HG03442 (cell line): ENCODE measurements around the gene TANC1.

Experiments used
- ATAC-seq: cut with Tn5 transposase; IDR thresholded peaks from one replicate; pipeline ENCODE4 v1.9.1; 2021; ENCODE audit warnings: mild to moderate bottlenecking, moderate library complexity; ENCODE audit not compliant: unreplicated experiment

The TANC1 gene

DNA sequence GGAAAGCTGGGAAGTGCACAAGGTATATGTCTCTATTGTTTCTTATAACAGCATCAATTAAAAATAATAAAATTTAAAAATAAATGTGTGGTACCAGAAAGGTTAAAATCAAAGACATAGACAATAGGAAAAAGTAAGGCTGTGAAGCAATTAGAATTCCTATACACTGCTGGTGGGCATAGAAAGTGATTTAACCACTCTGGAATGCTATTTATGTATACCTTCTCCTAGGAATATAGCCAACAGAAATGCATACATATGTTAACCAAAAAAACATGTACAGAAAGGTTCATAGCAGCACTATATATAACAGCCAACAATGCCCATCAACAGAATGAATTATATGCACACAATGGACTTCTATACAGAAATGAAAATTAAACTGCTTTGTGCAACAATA lies 275.1 kb downstream of the TANC1 start:
- ATAC-seq: no peak

DNA sequence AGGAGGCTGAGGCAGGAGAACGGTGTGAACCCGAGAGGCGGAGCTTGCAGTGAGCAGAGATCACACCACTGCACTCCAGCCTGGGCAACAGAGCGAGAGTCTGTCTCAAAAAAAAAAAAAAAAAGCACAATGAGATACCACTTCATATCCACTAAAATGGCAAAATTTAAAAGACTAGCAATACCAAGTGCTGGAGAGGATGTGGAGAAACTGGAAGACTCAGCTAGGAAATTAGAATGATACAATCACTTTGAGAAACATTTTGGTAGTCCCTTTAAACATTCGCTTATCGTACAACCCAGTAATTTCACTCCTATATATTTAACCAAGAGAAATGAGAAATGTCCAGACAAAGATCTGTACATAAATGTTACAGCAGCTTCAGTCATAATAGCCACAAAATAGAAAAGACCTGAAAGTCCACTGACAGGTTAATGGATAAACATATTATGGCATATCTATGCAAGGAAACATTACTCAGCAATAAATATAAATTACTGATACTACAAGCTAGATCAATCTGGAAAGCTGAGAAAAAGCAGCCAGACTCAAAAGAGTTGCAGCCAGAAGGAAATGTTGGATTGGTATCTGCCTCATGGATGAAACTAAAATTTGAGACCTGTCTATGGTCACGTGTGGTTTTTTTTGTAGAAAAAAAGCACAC lies 278.0 kb downstream of the TANC1 start:
- ATAC-seq: no peak

DNA sequence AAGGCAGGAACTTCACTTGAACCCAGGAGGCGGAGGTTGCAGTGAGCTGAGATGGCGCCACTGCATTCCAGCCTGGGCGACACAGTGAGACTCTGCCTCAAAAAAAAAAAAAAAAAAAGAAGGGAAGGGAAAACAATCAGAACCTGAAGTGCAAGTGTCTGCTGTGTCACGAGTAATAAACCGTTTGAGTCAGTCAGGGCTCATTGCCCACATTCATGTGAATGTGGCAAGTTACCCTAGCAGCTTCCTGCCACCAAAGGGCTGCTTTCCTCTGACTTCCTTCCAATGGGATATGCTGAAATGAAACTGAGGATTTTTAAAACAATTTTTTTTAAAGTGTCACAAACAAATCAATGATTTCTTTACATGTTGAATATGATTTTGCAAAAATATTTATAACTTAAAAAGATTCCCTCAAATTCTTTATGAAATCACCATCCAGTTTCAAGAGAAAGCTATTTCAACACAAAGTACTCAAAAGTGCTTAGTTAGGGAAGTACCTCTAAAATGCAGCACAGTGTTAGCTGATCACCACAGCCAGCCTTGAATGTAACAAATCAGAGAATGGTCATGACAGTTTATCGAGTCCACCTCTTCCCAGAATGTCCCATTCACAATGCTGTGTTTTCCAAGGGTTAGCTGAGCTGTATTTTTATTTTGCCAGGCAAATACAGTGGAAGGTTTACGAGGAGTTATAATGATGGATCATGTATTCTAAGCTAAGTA lies 281.7 kb downstream of the TANC1 start:
- peak; percentile 69 for ATAC-seq

DNA sequence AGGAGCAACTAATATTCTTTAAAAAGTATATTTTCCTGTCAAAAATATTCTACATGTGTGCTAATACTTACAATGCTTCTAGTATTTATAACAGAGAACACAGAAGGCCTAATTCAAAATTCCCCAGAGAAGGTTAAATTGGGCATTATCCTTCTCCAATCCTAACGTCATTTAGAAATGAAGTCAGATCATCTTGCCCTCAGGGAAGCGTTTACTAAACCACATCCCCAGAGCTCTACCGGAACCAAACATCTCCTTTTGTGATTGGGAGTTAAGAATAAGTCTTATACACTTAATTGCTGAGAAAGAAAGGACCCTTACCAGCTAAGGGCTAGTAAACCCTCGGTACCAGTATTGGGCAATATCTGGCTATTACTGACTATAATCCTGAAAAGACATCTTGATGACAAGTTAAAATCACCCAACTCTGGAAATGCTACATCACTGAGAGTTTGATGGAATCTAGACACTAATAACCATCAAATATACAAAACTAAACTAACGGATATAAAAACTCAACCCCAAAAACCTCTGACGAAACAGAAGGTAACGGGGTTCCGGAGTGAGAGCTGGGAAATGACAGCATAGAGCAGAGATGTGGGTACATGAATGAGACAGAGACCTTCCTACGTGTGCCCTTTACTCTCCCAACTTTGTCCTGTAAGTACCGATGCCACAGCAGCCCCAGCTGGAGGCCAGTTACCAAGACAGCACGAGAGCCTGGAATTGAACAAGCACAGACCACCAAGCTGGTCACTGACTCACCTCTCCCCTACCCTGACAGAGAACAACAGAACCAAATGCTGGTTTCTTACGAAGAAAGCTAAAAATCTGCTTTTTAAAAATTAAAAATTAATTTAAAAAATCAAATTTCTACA lies 283.1 kb downstream of the TANC1 start:
- ATAC-seq: no peak

DNA sequence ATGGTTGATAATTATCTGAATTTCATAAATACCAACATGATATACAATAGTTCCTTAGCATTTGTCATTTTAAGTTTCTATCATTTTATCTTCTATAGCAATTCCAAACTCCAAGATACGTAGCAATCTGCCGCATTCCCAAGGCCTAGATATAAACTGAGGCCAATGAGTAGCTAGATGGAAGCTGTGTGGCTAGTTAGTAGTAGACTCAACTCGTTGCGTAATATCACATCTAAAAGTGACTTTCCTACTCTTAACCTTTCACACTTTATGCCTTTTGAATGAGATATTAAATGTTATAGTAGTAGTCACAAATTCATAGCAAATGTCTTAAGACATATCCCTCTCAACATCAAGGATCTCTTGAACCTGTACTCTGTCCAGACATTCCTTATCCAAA lies 284.5 kb downstream of the TANC1 start:
- ATAC-seq: no peak

DNA sequence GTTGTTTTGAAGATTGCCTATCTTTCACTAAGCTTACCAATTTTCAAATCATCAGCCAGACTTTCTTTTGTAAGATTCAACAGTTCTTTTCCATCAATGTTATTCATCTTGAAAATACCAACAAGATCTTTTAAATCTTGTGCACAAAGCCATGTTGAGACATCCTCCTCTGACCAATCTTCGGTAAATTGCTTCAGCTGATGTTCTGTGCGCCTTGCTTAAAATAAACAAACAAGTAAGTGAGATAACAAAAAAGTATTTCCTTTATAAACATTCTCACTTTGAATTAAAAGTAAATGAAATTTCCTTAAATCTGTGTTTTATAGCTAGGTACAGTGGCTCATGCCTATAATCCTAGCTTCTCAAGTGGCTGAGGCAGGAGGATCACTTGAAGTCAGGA lies 287.7 kb downstream of the TANC1 start:
- ATAC-seq: no peak

DNA sequence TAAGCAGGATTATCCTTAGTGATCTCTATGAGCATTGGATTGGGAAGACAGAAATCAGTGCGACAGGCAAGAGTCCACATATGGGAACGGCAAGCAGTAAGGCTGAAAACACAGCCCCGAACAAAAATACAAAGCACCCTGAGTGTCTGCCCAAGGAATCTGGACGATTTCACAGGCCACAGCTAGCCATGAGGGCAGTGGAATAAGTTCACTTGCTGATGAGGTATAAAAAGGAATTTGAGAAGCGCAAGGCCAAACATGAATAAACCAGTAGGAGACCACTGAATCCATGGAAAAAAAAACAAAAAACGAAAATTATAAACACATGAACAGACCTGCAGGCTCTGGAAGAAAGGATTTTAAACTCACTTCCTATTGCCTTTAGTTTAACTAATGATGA lies 293.8 kb downstream of the TANC1 start:
- no peak for ATAC-seq

DNA sequence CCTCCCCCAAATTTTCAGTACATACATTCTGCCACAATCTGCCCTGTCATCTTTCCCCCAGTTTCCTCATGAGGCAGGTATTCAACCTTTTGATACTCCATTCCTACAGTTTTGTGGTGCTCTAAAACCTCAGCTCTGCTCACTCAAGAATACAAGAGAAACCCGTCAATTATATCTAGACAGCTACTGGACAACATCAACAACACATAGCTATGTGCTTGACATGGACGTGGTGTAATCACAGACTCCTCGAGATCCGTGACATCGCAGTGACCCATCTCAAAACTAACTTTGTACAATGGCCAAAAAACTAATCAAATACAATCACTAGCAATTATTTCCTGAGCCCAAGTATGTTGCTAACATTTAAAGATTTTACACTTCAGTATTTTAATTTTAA lies 294.5 kb downstream of the TANC1 start:
- ATAC-seq: no peak

DNA sequence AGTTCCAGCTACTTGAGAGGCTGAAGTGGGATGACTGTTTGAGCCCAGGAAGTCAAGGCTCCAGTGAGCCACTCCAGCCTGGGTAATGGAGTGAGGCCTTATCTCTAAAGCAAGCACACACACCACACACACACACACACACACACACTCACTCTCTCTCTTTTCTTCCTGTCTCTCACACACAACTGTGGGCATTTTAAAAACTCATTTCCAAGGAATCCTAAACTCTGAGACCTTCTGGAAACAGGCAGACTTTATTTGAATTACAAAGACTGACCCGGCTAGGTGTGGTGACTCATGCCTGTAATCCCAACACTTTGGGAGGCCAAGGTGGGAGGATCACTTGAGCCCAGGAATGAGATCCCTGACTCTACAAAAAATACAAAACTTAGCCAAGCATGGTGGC lies 296.7 kb downstream of the TANC1 start:
- ATAC-seq: no peak

DNA sequence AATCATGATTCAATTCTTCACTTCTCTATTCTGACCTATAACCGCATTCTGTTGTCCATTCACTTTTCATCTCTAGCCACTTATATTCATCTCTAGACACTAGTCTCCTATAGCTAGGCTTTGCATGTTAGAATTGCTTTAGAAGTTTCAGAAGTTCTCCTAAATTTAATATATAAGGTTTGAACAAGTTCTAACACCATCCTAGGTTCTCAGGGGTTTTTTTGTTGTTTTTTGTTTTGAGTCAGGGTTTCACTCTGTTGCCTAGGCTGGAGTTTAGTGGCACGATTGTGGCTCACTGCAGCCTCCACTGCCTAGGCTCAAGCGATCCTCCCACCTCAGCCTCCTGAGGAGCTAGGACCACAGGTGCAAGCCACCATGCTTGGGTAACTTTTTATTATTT lies 298.1 kb downstream of the TANC1 start:
- ATAC-seq: peak; percentile 77

DNA sequence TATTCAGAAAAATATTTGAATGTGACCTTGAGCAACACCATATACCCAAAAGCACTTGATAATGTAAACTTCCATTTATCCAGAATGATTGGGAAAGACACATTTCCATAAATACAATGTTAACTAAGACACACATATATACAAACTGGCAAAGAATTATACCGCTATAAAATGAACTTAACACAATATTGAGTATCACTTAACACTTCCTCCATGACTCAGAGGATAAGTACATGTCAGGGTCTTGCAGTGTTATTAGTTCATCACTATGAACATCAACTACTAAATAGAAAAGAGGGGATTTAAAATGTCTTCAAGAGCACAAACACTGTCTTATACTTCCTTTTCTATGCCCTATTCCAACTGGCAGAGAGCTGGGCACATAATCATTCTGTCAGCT lies 299.5 kb downstream of the TANC1 start:
- no peak for ATAC-seq

DNA sequence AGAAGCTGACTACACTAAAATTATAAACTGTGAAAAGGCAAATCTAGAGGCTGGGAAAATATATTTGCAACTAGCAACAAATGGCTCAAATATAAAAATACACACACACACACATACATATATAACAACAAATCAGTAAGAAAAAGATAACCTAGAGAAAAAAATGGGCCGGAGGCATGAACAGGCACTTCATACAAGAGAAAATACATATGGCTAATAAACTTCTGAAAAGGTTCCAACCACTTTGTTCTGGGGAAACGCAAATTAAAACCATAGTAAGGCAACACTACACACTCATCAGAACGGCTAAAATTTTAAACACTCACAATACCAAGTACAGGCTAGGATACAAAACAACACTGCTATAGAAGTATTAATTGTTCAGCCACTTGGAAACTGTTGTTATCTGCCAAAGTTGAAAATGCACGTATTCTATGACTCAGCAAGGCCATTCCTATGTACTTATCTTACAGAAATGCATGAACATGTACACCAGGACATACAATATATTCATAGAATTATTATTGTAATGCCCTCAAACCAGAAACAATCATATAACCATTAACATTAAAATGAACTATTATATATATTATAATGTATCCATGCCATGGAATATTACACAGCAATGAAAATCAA lies 302.4 kb downstream of the TANC1 start:
- no peak for ATAC-seq

DNA sequence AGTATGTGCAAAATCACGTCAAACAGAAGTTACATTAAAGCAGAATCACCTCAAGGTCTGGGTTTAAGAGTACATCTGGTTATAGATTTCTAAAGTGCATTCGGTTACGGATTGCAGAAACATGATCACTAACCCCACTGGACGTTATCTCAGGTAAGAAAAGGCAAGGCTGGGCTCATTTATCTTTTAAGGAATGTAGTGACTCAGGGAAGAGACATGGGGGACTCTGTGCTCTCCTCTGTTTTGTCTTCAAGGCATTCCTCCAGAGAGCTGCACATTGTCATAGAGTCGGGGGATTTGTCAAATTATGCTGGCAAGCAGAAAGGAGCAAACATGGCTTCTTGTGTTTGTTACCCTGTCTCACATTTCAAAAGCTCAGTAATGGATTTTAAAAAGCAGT lies 303.7 kb downstream of the TANC1 start:
- no peak for ATAC-seq

DNA sequence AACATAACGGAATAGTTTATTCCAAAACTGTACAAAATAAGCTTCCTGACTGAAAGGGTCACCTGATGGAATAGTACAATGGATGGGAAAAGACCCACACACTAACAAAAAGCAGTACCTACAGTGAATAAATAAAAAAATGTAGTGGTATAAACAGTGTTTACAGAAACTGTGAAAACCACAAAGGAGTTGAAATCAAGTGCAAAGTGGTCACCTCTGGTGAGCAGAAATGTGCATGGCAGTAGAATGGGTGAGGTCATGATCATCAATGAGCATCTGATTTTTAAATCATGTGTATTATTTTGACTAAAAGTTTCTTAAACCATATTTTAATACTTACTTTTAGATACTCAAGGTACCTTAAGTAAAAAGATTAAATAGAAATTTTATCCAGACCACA lies 306.7 kb downstream of the TANC1 start:
- ATAC-seq: peak; percentile 39

DNA sequence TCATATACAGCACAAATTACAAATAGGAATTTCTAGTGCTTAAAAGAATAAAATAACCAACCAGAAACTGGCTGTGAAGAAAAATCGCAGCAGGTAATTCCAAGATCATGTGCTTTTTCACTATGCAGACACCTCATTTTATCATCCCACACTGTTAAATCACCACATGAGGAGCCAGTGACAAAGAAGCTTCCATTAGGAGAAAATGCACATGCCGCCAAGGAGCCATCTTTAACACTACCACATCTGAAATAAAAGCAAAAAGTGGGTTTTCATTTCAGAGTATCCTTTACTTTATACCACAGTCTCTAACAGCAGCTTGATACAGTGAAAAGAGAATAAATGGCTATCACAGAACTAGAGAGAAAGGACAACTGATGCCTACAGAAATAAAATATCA lies 311.3 kb downstream of the TANC1 start:
- ATAC-seq: no peak

DNA sequence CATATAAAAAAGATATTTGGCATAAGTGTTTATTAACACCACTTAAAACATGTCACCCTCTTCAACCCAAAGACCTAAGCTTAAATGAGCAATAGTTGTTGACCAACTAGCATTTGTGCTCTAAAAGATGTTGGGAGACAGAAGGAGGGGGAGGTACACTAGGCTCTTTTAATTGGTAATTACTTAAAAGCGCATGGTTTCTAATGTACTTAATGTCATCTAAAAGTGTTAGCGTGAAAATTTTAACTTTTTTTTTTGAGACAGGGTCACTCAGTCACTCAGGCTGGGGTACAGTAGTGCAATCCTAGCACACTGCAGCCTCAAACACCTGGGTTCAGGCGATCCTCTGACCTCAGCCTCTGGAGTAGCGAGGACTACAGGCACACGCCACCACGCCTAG lies 312.6 kb downstream of the TANC1 start:
- no peak for ATAC-seq
